Neural crest cell (in vitro differentiated cells): ENCODE data around the gene LLGL2. TPM values are rescaled to one million over a fixed set of nuclear protein-coding genes. Genes with fewer than 3 reads are reported as not detected.

ENCODE experiments used
- DNase-seq: peaks from one replicate; pipeline ENCODE4 v3.0.0; 2021; ENCODE audit warnings: low read depth, mixed read lengths, low spot score
- H3K27ac Mint-ChIP-seq: one replicate; pipeline ENCODE4 v1.8.0; 2021; ENCODE audit warnings: mild to moderate bottlenecking, mixed read lengths; ENCODE audit not compliant: unreplicated experiment
- H3K27me3 Mint-ChIP-seq: 2 replicates; pipeline ENCODE4 v1.8.0; 2021; ENCODE audit warnings: low read depth, mild to moderate bottlenecking, mixed read lengths
- H3K36me3 Mint-ChIP-seq: 2 replicates; pipeline ENCODE4 v1.8.0; 2021; ENCODE audit warnings: low read depth, mild to moderate bottlenecking, mixed read lengths
- H3K4me1 Mint-ChIP-seq: 2 replicates; pipeline ENCODE4 v1.8.0; 2021; ENCODE audit warnings: mixed read lengths
- H3K4me3 Mint-ChIP-seq: one replicate; pipeline ENCODE4 v1.8.0; 2021; ENCODE audit warnings: mild to moderate bottlenecking, mixed read lengths
- H3K9me3 Mint-ChIP-seq: 2 replicates; pipeline ENCODE4 v1.8.0; 2021; ENCODE audit warnings: mixed read lengths
- CTCF ChIP-seq: fragments of 200-600 bp; sonication (generic); conservative IDR thresholded peaks from 2 replicates; pipeline ENCODE4 v1.5.0; 2021; ENCODE audit warnings: antibody characterized with exemption, mild to moderate bottlenecking
- total RNA-seq: library from RNA; stranded (reverse); gene quantifications from 2 replicates; pipeline ENCODE4 v1.2.1, GENCODE V29; 2021

LLGL2 gene
- total RNA-seq, 1 donor from 2014 or later: 3.4 TPM

DNA sequence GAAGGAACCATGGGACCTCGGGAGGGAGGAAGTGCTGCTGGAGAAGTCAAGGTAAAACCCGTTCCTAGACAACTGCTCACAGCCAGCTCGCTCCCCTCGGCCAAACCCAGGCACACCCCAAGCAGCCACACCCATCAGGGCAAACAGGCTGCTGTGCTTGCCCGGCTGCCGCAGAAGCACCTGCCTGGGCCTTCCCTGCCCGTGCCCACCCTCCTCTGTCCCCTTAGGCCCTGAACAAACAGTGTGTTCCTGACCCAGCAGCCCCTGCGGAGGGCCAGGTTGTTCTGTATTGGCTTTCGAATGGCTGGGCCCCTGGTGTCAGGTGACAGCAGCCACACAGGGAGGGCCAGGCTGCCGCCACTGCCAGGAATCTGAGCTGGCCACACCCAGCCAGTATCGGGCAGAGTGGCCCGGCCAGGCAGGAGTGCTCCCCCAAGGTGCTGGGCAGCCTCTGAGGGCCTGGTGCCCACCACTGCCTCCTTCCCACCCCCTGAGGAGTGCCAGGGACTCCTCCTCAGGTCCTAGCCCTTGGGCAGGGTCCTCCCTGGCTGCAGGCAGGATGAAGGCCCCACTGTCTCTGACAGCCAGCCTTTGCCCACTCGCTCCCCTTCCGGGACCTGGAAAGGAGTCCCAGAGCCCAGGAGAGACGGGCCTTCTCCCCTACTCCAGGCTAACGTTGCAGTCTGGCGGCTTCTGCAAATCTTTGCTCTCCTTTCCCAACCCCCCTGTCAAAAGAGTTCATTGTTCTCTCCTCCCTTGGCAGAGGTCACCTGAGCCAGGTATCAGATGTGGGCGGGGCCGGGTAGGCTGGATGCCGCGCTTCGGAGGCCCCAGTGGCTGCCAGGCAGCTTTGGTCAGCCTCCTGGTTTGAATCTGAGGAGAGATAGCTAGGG lies 24.0 kb downstream of the LLGL2 start:
- DNase-seq: no peak
- H3K27me3 Mint-ChIP-seq: peaks cover 2% of the 10 kb centered on the region
- no peaks in the 10 kb centered on the region for H3K36me3 Mint-ChIP-seq
- no peaks in the 10 kb centered on the region for H3K9me3 Mint-ChIP-seq
- H3K4me3 Mint-ChIP-seq: no peak overlapping the region
- no peak for TF ChIP-seq CTCF
- H3K4me1 Mint-ChIP-seq: no peaks in the 10 kb centered on the region
- no peak overlapping the region for H3K27ac Mint-ChIP-seq

DNA sequence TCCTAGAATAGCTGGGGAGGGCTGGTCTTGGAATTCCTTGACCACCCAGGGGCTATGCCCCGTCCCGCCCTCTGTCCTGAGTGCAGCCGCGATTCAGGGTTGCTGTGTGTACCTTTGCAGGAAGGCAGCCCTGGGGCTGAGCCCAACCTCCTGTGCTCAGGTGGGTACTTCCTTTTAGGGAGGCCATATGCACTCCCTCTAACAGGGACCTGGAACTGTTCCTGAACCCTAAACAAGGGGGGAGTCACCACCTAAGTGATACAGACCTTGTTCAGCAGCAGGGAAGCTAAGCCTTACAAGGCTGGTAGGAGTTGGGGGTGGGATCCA lies 24.6 kb downstream of the LLGL2 start:
- Mint-ChIP-seq H3K4me3 (no peak overlapping the region), H3K27ac (no peak overlapping the region), H3K4me1 (no peaks in the 10 kb centered on the region)

DNA sequence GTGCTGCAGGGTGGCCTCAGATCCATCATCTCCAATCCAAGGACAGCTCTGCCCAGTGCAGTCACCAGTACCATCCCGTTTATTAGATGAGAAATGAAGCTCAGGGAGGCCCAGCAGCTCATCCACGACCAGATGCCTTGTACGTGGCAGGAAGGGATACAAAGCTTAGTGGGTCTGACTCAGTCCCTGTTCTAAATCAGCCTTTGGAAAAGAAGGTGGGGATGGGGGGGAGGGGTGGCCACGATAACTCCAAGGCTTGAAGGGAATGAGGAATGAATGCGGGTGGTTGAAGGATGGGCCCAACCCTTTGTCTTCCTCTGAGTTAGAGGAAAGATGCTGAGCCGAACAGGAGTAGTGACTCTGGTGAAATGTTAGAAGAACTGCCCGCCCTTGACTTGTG lies 25.8 kb downstream of the LLGL2 start:
- Mint-ChIP-seq H3K27me3 (peaks cover 2% of the 10 kb centered on the region), H3K36me3 (no peaks in the 10 kb centered on the region), H3K4me1 (no peaks in the 10 kb centered on the region), H3K27ac (no peak overlapping the region), H3K9me3 (no peaks in the 10 kb centered on the region), H3K4me3 (no peak overlapping the region)
- DNase-seq: no peak
- no peak for TF ChIP-seq CTCF

More for the DNA sequence above, 24.6 kb downstream of the LLGL2 start:
- no peaks in the 10 kb centered on the region for H3K36me3 Mint-ChIP-seq
- TF ChIP-seq CTCF: no peak
- no peaks in the 10 kb centered on the region for H3K9me3 Mint-ChIP-seq
- peaks cover 2% of the 10 kb centered on the region for H3K27me3 Mint-ChIP-seq
- no peak for DNase-seq

DNA sequence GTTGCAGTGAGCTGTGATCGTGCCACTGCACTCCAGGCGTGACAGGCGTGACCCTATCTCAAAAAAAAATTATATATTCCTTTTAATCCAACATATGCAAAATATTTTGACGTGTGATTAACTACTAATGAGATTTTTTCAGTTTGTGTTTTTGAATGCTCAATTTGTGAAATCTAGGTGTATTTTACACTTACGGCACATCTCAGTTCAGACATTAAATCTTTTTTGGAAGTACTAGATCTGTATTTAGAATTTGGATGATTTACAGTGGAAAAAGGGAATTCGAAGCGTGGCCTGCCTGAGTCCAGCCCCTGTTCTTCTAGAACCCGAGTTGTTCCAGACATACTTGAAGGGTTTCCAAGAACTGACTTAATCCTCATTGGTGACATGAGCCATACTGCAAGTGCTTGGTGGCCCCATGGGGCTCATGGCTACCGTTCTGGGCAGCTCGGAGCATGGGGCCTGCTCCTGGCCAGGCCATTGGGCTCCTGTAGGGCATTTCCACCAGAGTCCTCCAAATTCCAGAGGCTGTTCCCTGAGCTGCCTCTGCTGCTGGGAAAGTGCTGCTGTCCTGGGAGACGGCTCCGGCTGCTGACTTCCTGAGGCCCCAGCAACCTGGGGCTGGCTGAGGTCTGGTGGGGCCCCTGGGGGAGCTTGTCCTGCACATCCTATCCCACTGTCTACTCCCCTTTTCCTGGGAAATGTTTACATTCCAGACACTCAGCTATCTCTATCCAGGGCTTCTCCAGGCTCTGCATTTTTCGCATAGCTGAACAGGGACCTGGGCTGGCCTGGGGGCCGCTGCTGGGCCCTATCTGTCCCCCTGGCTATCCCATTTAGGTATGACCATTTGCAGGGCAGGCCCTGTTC lies 27.2 kb downstream of the LLGL2 start:
- no peaks in the 10 kb centered on the region for H3K36me3 Mint-ChIP-seq
- no peak overlapping the region for H3K27ac Mint-ChIP-seq
- DNase-seq: no peak
- TF ChIP-seq CTCF: no peak
- peaks cover under 1% of the 10 kb centered on the region for H3K27me3 Mint-ChIP-seq
- H3K9me3 Mint-ChIP-seq: no peaks in the 10 kb centered on the region
- no peaks in the 10 kb centered on the region for H3K4me1 Mint-ChIP-seq
- H3K4me3 Mint-ChIP-seq: no peak overlapping the region

GRCh38 chr17:75553295-75554110 lies 28.0 kb downstream of the LLGL2 start:
- TF ChIP-seq CTCF: no peak
- no peak overlapping the region for H3K4me3 Mint-ChIP-seq
- no peak for DNase-seq
- H3K27ac Mint-ChIP-seq: no peak overlapping the region
- no peaks in the 10 kb centered on the region for H3K27me3 Mint-ChIP-seq
- H3K4me1 Mint-ChIP-seq: no peaks in the 10 kb centered on the region
- no peaks in the 10 kb centered on the region for H3K36me3 Mint-ChIP-seq
- H3K9me3 Mint-ChIP-seq: no peaks in the 10 kb centered on the region
